Measurements from ENCODE around the gene ROMO1.

DNA sequence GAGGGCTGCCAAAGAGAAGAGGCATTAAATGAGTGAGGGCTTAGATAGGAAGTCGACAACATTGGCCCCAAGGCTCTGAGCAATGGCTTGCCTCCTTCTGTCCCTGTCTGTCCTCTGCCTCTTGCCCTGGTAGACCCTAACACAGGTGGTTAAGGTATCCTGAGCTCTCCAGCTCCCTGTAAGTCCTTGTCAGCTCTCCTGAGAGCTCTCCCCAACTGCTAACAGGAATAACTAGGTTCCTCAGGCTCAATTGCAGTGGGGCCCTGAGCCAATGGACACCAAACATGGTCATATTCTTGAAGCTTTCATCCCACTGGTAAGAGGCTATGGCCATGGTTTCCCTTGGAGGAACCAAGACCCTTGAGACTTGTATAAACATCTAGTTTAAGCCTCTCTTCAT is 29.5 kb upstream of the ROMO1 start:
- TF ChIP-seq CTCF (IDR thresholded peaks at IDR 0.05) (no peak), POLR2A (IDR thresholded peaks at IDR 0.05) (no peak), POLR2AphosphoS5 (IDR thresholded peaks at IDR 0.05; ENCODE audit: insufficient read depth in 1 of 2, low read depth in 1 of 2) (no peak)

Data from vagina (tissue), 2 donors.